Measurements from ENCODE around the gene DCLRE1A.
"Not testable (repeated sequence)": the region's sequence is repeated elsewhere in the genome, so short reads cannot be mapped to it uniquely, and the experiment has no call there.

Gene DCLRE1A

GRCh38 chr10:113856563-113856962 lies 2.7 kb upstream of the DCLRE1A start:
- DNase-seq = no peak

GRCh38 chr10:113854761-113855588 lies 1.1 kb upstream of the DCLRE1A start:
- DNase-seq = peak; percentile 5 to 73

DNA sequence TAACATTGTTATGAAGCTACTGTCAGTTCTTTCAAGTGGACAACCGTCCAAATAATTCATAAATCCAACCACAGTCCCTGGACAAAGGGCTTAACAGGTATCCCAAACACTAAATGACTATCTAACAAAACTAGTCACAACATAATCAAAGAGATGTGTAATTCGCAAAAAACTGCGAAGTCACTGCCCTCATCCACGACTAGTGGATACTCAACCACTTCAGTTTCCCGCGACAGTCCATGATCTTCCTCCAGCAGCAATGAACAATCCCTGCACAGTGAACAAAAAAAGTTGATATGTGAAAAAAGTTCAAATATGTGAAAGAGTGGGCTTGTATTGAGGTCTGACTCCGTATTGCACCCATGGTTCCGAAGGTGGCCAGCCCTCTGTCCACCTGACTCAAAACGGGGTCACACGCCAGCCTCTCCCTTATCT lies 287 bp downstream of the DCLRE1A start:
- DNase-seq = peak in 1 of 2 experiments; percentile 46

- no peak for DNase-seq
Observed at GRCh38 chr10:113849946-113850345, 3.9 kb downstream of the DCLRE1A start.

- no peak for DNase-seq
Observed at GRCh38 chr10:113849140-113849803, 4.6 kb downstream of the DCLRE1A start.

DNA sequence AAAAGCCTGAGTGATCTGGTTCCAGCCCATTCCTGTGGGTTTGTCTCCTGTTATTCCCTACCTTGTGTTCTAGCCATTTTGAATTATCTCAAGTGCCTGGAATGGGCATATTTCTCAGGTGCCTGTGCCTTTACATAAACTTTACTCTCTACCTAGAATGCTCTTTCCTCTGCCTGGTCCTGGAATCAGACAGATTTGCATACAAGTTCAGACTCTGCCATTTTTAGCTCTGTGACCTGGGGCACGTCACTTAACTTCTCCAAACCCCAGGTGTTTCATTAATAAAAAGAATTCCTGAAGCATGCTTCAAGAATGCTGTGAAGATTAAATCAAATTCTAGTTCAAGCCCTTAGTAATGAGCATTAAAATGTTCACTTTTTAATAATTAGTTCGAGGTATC lies 7.8 kb downstream of the DCLRE1A start:
- peak in 1 of 2 experiments; percentile 1 for DNase-seq

DNA sequence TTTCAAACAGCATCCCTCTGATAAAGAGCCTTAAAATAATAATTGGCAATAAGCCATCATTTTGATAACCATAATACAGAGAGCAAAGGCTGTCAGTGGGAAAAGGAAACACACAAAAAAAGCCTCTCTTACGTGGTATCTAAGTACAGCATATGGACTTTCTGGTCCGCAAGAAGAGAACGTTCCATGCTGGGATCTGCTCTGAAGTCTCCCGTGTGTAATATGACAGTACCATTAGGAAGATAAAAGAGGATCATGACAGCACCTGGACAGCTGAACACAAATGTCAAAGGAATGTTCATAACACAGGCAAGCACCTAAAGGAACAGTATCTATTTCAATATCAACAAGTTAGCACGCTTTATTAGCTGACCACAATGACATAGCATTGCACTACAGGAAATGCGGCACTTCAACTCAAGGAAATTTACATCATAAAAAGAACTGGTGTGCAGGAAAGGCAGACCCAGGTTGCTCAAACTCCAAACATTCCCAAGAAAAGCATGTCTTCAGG lies 9.9 kb downstream of the DCLRE1A start:
- DNase-seq = no peak

- peak in 1 of 2 experiments; percentile 22 for DNase-seq
Observed at GRCh38 chr10:113842171-113842570, 11.7 kb downstream of the DCLRE1A start.

DNA sequence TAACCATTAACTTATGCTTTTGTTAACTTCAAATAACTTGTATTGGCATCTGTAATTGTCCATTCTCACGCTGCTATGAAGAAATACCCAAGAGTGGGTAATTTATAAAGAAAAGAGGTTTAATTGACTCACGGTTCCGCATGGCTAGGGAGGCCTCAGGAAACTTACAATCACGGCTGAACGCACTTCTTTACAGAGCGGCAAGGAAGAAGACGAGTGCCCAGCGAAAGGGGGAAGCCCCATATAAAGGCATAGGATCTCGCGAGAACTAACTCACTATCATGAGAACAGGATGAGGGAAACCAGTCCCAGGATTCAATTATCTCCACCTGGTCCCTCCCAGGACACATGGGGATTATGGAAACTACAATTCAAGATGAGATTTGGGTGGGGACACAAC lies 25.3 kb downstream of the DCLRE1A start:
- DNase-seq = not testable (repeated sequence)

- no peak for DNase-seq
Observed at GRCh38 chr10:113825791-113826190, 28.1 kb downstream of the DCLRE1A start.

DNA sequence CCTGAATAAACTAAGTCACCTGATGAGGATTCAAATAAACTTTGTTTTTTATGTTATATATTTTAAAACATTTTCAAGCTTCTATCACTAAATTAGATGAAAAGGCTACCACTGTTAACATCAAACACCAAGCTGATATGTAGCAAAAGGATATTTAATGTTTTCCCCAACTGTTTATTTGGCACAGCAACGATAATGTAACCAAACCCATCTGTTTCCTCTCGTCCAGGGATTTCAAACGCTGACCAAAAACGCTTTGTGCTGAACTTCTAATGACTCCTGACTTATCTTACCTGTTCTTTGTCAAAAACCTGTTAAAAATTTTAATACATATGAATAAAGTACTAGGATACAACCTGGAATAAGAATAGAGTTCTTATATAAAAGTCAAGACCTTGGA lies 30.5 kb downstream of the DCLRE1A start:
- DNase-seq = no peak

DNA sequence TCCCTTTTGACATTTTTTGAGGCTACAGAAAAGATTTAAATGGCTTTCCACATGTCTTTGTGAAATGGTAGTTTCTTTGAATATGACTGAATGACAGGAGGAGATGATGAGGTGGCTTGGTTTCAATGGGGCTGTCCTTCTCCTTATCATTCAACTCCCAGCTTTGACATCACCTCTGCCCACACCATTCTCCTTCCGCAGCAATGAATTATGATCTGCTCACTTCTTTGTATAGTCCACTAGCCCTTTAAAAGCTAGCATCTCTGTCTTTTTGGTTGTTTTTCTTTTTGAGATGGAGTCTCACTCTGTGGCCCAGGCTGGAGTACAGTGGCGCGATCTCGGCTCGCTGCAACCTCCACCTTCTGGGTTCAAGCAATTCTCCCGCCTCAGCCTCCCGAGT lies 31.7 kb downstream of the DCLRE1A start:
- no peak for DNase-seq

DNA sequence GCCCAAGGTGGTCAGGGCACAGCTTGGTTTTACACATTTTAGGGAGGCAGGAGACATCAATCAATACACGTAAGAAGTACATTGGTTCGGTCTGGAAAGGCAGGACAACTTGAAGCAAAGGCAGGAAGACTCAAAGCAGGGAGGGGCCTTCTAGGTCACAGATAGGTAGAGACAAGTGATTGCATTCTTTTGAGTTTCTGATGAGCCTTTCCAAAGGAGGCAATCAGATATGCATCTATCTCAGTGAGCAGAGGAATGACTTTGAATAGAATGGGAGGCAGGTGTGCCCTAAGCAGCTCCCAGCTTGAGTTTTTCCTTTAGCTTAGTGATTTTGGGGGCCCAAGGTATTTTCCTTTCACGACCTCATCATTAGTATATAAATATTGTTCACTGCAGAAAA lies 32.6 kb downstream of the DCLRE1A start:
- not testable (repeated sequence) for DNase-seq

- peak in 1 of 2 experiments; percentile 1 for DNase-seq
Observed at GRCh38 chr10:113820507-113820906, 33.4 kb downstream of the DCLRE1A start.

- no peak for DNase-seq
Observed at GRCh38 chr10:113819989-113820388, 33.9 kb downstream of the DCLRE1A start.

GRCh38 chr10:113814700-113815099 lies 39.2 kb downstream of the DCLRE1A start:
- DNase-seq = not testable (repeated sequence)

DNA sequence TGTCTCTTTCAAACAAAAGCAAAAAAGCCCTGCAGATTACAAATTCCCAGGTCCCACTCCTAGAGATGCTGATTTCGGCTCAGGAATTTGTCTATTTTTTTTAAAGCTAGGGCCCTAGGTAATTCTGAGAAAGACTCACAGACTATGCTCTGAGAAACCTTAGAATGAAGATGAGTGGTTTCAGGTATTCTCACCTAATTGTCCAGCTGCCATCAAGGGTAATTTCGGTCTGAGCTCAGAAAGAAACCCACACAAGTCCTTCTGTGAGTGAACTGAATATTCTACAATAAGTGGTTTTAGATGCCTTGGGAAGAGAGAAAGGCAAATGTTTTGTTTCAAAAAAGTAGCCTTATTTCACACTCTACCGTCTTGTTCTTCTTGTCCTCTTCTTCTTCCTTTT lies 45.7 kb downstream of the DCLRE1A start:
- DNase-seq = no peak

GRCh38 chr10:113806503-113806902 lies 47.4 kb downstream of the DCLRE1A start:
- no peak for DNase-seq

DNA sequence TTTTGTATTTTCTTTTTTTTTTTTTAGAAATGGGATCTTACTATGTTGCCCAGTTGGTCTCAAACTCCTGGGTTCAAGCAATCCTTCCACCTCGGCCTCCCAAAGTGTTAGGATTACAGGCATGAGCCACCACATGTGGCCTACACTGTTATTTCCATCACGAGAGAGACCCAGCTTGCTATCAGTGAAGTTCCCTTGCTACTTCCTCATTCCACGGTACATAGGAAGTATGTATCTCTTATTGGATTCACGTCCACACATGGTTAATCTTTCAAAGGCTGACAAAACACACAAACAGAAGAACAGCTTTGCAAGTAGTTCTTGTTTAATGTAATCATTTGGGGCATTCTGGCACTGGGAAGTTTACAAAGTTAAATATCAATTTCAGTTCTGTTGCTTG lies 50.9 kb downstream of the DCLRE1A start:
- DNase-seq = no peak

DNA sequence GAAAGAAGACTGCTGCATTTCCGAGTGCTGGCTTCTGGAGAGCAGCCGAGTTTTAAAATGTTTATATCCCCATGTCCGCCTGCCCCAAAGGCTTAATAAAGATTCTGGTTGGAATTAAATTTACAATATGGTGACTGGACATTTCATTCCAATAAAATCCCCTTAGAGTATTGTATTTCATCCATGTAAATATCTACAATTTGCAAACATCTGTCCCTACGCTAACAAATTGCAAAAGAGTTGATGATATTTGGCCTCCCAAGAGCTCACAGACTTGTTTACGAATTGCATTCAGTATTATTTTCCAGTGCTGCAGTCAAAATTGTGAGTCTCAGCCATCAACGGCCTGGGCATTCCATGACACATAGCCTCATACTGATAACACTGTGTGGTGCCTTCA lies 52.3 kb downstream of the DCLRE1A start:
- DNase-seq = peak; percentile 9 to 14

- DNase-seq = peak; percentile 60 to 62
Observed at GRCh38 chr10:113791691-113792090, 62.2 kb downstream of the DCLRE1A start.

- DNase-seq = no peak
Observed at GRCh38 chr10:113788604-113789083, 65.2 kb downstream of the DCLRE1A start.
